BLaER1 treated with 17β-estradiol and CSF1 and Interleukin-3, amounts not matched to agents 10 nM and 100 nM (cell line): ENCODE measurements around the gene PMEPA1.
A peak's percentile ranks its signal among the peaks of the same experiment; 100 is the strongest.

Experiments used
- H3K27ac ChIP-seq, 11 experiments: shearing (Covaris generic); formaldehyde crosslinking; 2 replicates each; pipeline ENCODE4 v1.8.1; 2022
- H3K27me3 ChIP-seq, 11 experiments: shearing (Covaris generic); formaldehyde crosslinking; 2 replicates each; pipeline ENCODE4 v1.8.1; 2022
- H3K36me3 ChIP-seq, 11 experiments: shearing (Covaris generic); formaldehyde crosslinking; 2 replicates each; pipeline ENCODE4 v1.8.1; 2022
- H3K4me1 ChIP-seq, 10 experiments: shearing (Covaris generic); formaldehyde crosslinking; 2 replicates each; pipeline ENCODE4 v1.8.1; 2022
- H3K4me2 ChIP-seq, 11 experiments: shearing (Covaris generic); formaldehyde crosslinking; 2 replicates each; pipeline ENCODE4 v1.8.1; 2022
- H3K4me3 ChIP-seq, 10 experiments: shearing (Covaris generic); formaldehyde crosslinking; 2 replicates each; pipeline ENCODE4 v1.8.1; 2022
- H3K9ac ChIP-seq, 11 experiments: shearing (Covaris generic); formaldehyde crosslinking; 2 replicates each; pipeline ENCODE4 v1.8.1; 2022
- H3K9me3 ChIP-seq, 11 experiments: shearing (Covaris generic); formaldehyde crosslinking; replicated peaks in 1 of 11; 2 replicates each; pipeline ENCODE4 v1.8.1; 2022
- H4K20me1 ChIP-seq, 11 experiments: shearing (Covaris generic); formaldehyde crosslinking; 2 replicates each; pipeline ENCODE4 v1.8.1; 2022
- Cebpa-rat ChIP-seq, 11 experiments: shearing (Covaris generic); IDR thresholded peaks; 2 replicates each; pipeline ENCODE4 v1.8.1; 2022

PMEPA1 gene

GRCh38 chr20:57680934-57681914 is 28.6 kb downstream of the PMEPA1 start:
- peak overlapping the region; percentile 65 to 98 (median 84) for H3K4me2 ChIP-seq
- peak overlapping the region in 4 of 10 experiments; percentile 0 to 25 (median 16); a peak in 4 of 20 replicates for H3K4me3 ChIP-seq
- peaks cover 72 to 100% (median 100%) of the 10 kb centered on the region in 10 experiments for H3K4me1 ChIP-seq
- H3K9me3 ChIP-seq: no peaks in the 10 kb centered on the region
- peak overlapping the region in 8 of 11 experiments; percentile 37 to 80 (median 60); a peak in 15 of 22 replicates for H3K9ac ChIP-seq
- TF ChIP-seq Cebpa-rat (IDR thresholded peaks at IDR 0.05): no peak
- peak overlapping the region in 9 of 11 experiments; percentile 40 to 86 (median 64); a peak in 17 of 22 replicates for H3K27ac ChIP-seq
- peaks cover 0 to 86% (median 0%) of the 10 kb centered on the region in 11 experiments; a peak in 8 of 22 replicates for H3K27me3 ChIP-seq
- no peaks in the 10 kb centered on the region for H3K36me3 ChIP-seq
- H4K20me1 ChIP-seq: peaks cover 0 to 100% (median 70%) of the 10 kb centered on the region in 11 experiments; a peak in 20 of 22 replicates

DNA sequence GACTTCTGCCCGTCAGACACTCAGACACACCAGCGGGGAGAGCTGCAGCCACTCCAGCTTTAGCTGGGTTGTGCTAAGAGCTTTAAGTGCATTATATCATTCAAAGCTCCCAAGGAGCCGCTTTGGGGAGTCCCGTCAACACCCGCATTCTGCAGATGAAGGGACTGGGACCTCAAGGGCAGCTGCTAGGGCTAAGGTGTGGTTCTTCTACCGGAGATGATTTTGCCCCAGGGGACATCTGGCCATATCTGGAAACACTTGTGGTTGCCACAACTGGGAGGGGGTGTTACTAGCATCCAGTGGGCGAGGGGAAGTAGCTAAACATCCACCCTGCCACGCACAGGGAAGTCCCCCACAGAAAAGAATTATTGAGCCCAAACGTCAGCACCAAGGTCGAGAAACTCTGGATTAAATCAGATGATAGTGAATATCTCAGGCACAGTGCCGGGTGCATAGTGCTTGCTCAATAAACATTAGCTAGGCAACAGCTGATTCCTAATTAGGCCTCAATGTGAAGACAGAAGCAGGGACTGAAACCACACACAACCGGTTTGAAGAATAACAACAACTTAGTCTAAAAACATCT is 29.6 kb downstream of the PMEPA1 start:
- peaks cover 0 to 76% (median 0%) of the 10 kb centered on the region in 11 experiments; a peak in 8 of 22 replicates for H3K27me3 ChIP-seq

DNA sequence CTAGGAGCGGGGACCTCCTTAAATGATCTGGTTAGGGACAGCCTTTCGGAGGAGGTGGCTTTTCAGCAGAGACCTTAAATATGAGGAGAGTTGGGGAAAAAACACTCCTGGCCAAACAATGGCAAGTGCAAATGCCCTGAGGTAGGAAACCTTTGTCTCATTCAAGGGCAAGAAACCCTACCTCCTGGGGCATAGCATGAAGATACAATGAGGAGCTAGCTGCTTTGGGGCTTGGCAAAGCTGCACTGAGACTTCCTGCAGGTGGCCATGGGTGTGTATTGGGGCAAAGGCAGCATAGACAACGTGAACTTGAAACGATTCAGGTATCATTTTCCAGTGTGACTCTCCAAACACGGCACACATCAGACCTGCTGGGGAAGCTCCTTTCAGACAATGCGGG is 30.7 kb downstream of the PMEPA1 start:
- no peaks in the 10 kb centered on the region for H3K9me3 ChIP-seq
- H3K4me2 ChIP-seq: peak overlapping the region in 9 of 11 experiments; percentile 81 to 98 (median 90); a peak in 18 of 22 replicates
- peaks cover 0 to 5% (median 0%) of the 10 kb centered on the region in 11 experiments; a peak in 1 of 22 replicates for H3K36me3 ChIP-seq
- H3K9ac ChIP-seq: peak overlapping the region in 3 of 11 experiments; percentile 76 to 80 (median 79); a peak in 4 of 22 replicates
- TF ChIP-seq Cebpa-rat (IDR thresholded peaks at IDR 0.05): no peak
- H3K4me1 ChIP-seq: peaks cover 58 to 100% (median 94%) of the 10 kb centered on the region in 10 experiments
- peak overlapping the region in 6 of 11 experiments; percentile 29 to 86 (median 70); a peak in 10 of 22 replicates for H3K27ac ChIP-seq
- H3K27me3 ChIP-seq: peaks cover 0 to 65% (median 0%) of the 10 kb centered on the region in 11 experiments; a peak in 7 of 22 replicates
- H4K20me1 ChIP-seq: peaks cover 0 to 100% (median 54%) of the 10 kb centered on the region in 11 experiments; a peak in 19 of 22 replicates
- H3K4me3 ChIP-seq: no peak overlapping the region

More for the DNA sequence above, 29.6 kb downstream of the PMEPA1 start:
- peaks cover 0 to 5% (median 0%) of the 10 kb centered on the region in 11 experiments; a peak in 1 of 22 replicates for H3K36me3 ChIP-seq
- H3K4me2 ChIP-seq: peak overlapping the region; percentile 65 to 98 (median 84)
- H4K20me1 ChIP-seq: peaks cover 0 to 100% (median 63%) of the 10 kb centered on the region in 11 experiments; a peak in 19 of 22 replicates
- TF ChIP-seq Cebpa-rat (IDR thresholded peaks at IDR 0.05): peak in 3 of 11 experiments; percentile 60 to 84 (median 72); a peak in 3 of 22 replicates
- H3K9ac ChIP-seq: peak overlapping the region in 8 of 11 experiments; percentile 37 to 80 (median 60); a peak in 16 of 22 replicates
- peak overlapping the region in 9 of 11 experiments; percentile 40 to 86 (median 64); a peak in 16 of 22 replicates for H3K27ac ChIP-seq
- peaks cover 69 to 100% (median 100%) of the 10 kb centered on the region in 10 experiments for H3K4me1 ChIP-seq
- peak overlapping the region in 3 of 10 experiments; percentile 6 to 25 (median 11); a peak in 4 of 20 replicates for H3K4me3 ChIP-seq
- H3K9me3 ChIP-seq: no peaks in the 10 kb centered on the region

DNA sequence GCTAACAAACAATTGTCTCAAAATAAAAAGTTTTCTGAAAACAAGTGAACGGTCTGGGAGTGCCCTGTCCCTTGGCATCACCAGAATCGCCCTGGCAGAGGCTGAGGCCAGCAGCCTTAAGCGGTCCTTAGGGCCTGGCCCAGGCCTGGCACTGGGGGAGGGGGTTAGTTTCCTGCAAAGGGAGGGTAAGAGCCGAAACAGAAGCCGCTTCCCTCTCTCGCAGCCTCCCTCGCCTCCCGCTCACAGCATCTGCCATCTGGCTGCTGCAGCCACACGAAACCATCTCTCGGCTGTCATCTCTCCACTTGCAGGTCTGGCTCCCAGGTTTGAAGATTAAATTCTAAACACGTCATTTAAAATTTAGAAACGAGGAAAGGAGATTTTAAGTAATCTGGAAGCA is 31.5 kb downstream of the PMEPA1 start:
- peaks cover 52 to 100% (median 94%) of the 10 kb centered on the region in 10 experiments for H3K4me1 ChIP-seq
- no peak overlapping the region for H3K4me3 ChIP-seq
- H3K27ac ChIP-seq: peak overlapping the region in 5 of 11 experiments; percentile 10 to 86 (median 49); a peak in 9 of 22 replicates
- H3K9ac ChIP-seq: peak overlapping the region in 4 of 11 experiments; percentile 27 to 80 (median 56); a peak in 4 of 22 replicates
- H3K27me3 ChIP-seq: peaks cover 0 to 57% (median 0%) of the 10 kb centered on the region in 11 experiments; a peak in 7 of 22 replicates
- no peaks in the 10 kb centered on the region for H3K9me3 ChIP-seq
- TF ChIP-seq Cebpa-rat (IDR thresholded peaks at IDR 0.05): no peak
- H4K20me1 ChIP-seq: peaks cover 0 to 100% (median 48%) of the 10 kb centered on the region in 11 experiments; a peak in 19 of 22 replicates
- peak overlapping the region; percentile 7 to 98 (median 84); a peak in 21 of 22 replicates for H3K4me2 ChIP-seq
- peaks cover 0 to 5% (median 0%) of the 10 kb centered on the region in 11 experiments; a peak in 1 of 22 replicates for H3K36me3 ChIP-seq

- Histone ChIP-seq H3K4me2 (peak overlapping the region in 9 of 11 experiments; percentile 81 to 98 (median 90); a peak in 17 of 22 replicates), H3K4me3 (no peak overlapping the region), H3K9ac (no peak overlapping the region), H3K4me1 (peaks cover 52 to 100% (median 94%) of the 10 kb centered on the region in 10 experiments), H4K20me1 (peaks cover 0 to 100% (median 41%) of the 10 kb centered on the region in 11 experiments; a peak in 19 of 22 replicates), H3K27ac (peak overlapping the region in 2 of 11 experiments; percentile 83 to 86; a peak in 2 of 22 replicates), H3K9me3 (no peaks in the 10 kb centered on the region), H3K27me3 (peaks cover 0 to 52% (median 0%) of the 10 kb centered on the region in 11 experiments; a peak in 6 of 22 replicates), H3K36me3 (peaks cover 0 to 5% (median 0%) of the 10 kb centered on the region in 11 experiments; a peak in 1 of 22 replicates)
- TF ChIP-seq Cebpa-rat (IDR thresholded peaks at IDR 0.05): no peak
Observed at GRCh38 chr20:57677584-57677982, 32.2 kb downstream of the PMEPA1 start.

GRCh38 chr20:57676589-57677583 is 32.9 kb downstream of the PMEPA1 start:
- H4K20me1 ChIP-seq: peaks cover 0 to 96% (median 34%) of the 10 kb centered on the region in 11 experiments; a peak in 19 of 22 replicates
- H3K9me3 ChIP-seq: no peaks in the 10 kb centered on the region
- H3K9ac ChIP-seq: no peak overlapping the region
- H3K27ac ChIP-seq: peak overlapping the region in 2 of 11 experiments; percentile 9 to 83; a peak in 2 of 22 replicates
- H3K4me2 ChIP-seq: peak overlapping the region; percentile 8 to 98 (median 83); a peak in 19 of 22 replicates
- peaks cover 0 to 5% (median 0%) of the 10 kb centered on the region in 11 experiments; a peak in 1 of 22 replicates for H3K36me3 ChIP-seq
- H3K4me3 ChIP-seq: no peak overlapping the region
- H3K27me3 ChIP-seq: peaks cover 0 to 48% (median 0%) of the 10 kb centered on the region in 11 experiments; a peak in 6 of 22 replicates
- H3K4me1 ChIP-seq: peaks cover 50 to 100% (median 94%) of the 10 kb centered on the region in 10 experiments
- no peak for TF ChIP-seq Cebpa-rat (IDR thresholded peaks at IDR 0.05)

DNA sequence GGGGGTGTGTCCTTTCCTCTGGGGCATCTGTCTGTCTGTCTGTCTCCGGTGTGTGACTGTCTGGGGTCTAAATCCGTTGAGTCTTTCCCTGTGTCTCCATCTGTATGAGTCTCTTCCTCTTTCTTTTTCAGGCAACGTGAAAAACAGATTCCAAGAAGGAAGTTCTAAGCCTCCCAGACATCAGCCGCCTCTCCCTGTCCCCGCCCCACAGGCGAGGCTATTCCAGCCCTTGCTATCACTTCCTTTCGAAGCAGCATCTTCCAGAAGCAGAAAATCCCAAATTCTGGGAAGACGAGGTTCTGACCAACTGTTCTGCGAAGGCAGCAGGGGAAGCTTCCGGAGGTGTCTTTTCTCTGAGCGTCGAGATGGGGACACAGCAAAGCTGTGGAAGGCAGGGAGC is 34.0 kb downstream of the PMEPA1 start:
- peak overlapping the region in 1 of 11 experiments; percentile 83; a peak in 1 of 22 replicates for H3K27ac ChIP-seq
- H3K27me3 ChIP-seq: peaks cover 0 to 40% (median 0%) of the 10 kb centered on the region in 11 experiments; a peak in 6 of 22 replicates
- no peaks in the 10 kb centered on the region for H3K9me3 ChIP-seq
- H3K9ac ChIP-seq: no peak overlapping the region; a peak in 1 of 22 replicates
- H3K36me3 ChIP-seq: peaks cover 0 to 5% (median 0%) of the 10 kb centered on the region in 11 experiments; a peak in 1 of 22 replicates
- peak overlapping the region in 10 of 11 experiments; percentile 20 to 98 (median 86); a peak in 16 of 22 replicates for H3K4me2 ChIP-seq
- H3K4me1 ChIP-seq: peaks cover 43 to 100% (median 94%) of the 10 kb centered on the region in 10 experiments
- no peak overlapping the region for H3K4me3 ChIP-seq
- peaks cover 0 to 95% (median 23%) of the 10 kb centered on the region in 11 experiments; a peak in 18 of 22 replicates for H4K20me1 ChIP-seq
- no peak for TF ChIP-seq Cebpa-rat (IDR thresholded peaks at IDR 0.05)
